PC-9 (cell line): ENCODE measurements around the gene ENTPD7. TPM values are rescaled to one million over a fixed set of nuclear protein-coding genes. Genes with fewer than 3 reads are reported as not detected.

ENCODE experiments used
- BruUV-seq: library from RNA; stranded (reverse); fragments of 400-500 nt; replicated peaks from 2 replicates; lab custom pipeline; 2021; lab: Mats Ljungman, UMichigan
- CTCF ChIA-PET: fragments of 300-600 bp; sonication (Branson Sonifier 250); formaldehyde crosslinking; loops from one replicate; lab custom pipeline; 2022; ENCODE audit warnings: antibody characterized with exemption; lab: Charles Lee
- POLR2A ChIA-PET: fragments of 300-600 bp; sonication (Branson Sonifier 250); formaldehyde crosslinking; loops from one replicate; lab custom pipeline; 2022; ENCODE audit warnings: antibody characterized with exemption; ENCODE audit not compliant: unreplicated experiment; lab: Charles Lee
- DNase-seq, 2 experiments: peaks; one replicate each; pipeline versions ENCODE4 v3.0.0 to v3.0.0-alpha.2; 2015 to 2022; ENCODE audit warnings: mixed read lengths in 1 of 2
- H2AFZ ChIP-seq: fragments of 200-600 bp; sonication (generic); 2 replicates; pipeline ENCODE4 v1.8.1; 2017; ENCODE audit warnings: antibody characterized with exemption
- H3F3A ChIP-seq: fragments of 200-600 bp; sonication (generic); 2 replicates; pipeline ENCODE4 v1.8.1; 2017; ENCODE audit warnings: antibody characterized with exemption, mild to moderate bottlenecking, low read depth; ENCODE audit not compliant: insufficient read depth
- H3K27ac ChIP-seq: fragments of 200-600 bp; sonication (generic); 2 replicates; pipeline ENCODE4 v1.6.1; 2016; ENCODE audit warnings: mixed run types
- H3K27me3 ChIP-seq: fragments of 200-600 bp; sonication (generic); 2 replicates; pipeline ENCODE4 v1.6.1; 2016; ENCODE audit warnings: low read depth, mixed run types; ENCODE audit not compliant: insufficient read depth
- H3K36me3 ChIP-seq: fragments of 200-600 bp; sonication (generic); 2 replicates; pipeline ENCODE4 v1.6.1; 2016; ENCODE audit warnings: low read depth, mixed run types
- H3K4me1 ChIP-seq: fragments of 200-600 bp; sonication (generic); replicated peaks from 2 replicates; pipeline ENCODE4 v1.6.1; 2016; ENCODE audit warnings: mixed run types; ENCODE audit not compliant: insufficient read depth
- H3K4me2 ChIP-seq: fragments of 200-600 bp; sonication (generic); 2 replicates; pipeline ENCODE4 v1.6.1; 2017; ENCODE audit warnings: mixed run types
- H3K4me3 ChIP-seq: fragments of 200-600 bp; sonication (generic); 2 replicates; pipeline ENCODE4 v1.6.1; 2016; ENCODE audit warnings: mixed run types
- H3K79me2 ChIP-seq: fragments of 200-600 bp; sonication (generic); 2 replicates; pipeline ENCODE4 v1.6.1; 2017; ENCODE audit warnings: low read depth, mixed run types
- H3K9me2 ChIP-seq: fragments of 200-600 bp; sonication (generic); 2 replicates; pipeline ENCODE4 v1.8.1; 2017; ENCODE audit warnings: mild to moderate bottlenecking; ENCODE audit not compliant: insufficient read depth
- H3K9me3 ChIP-seq: fragments of 200-600 bp; sonication (generic); 2 replicates; pipeline ENCODE4 v1.8.1; 2016; ENCODE audit warnings: low read depth; ENCODE audit not compliant: insufficient read depth
- H4K20me1 ChIP-seq: fragments of 200-600 bp; sonication (generic); 2 replicates; pipeline ENCODE4 v1.8.1; 2017; ENCODE audit not compliant: insufficient read depth
- CTCF ChIP-seq: fragments of 200-600 bp; sonication (generic); conservative IDR thresholded peaks from 2 replicates; pipeline ENCODE4 v1.6.1; 2017; ENCODE audit warnings: mixed run types, antibody characterized with exemption, mild to moderate bottlenecking, moderate library complexity
- EZH2 ChIP-seq: fragments of 200-600 bp; sonication (generic); IDR thresholded peaks from 2 replicates; pipeline ENCODE4 v1.8.0; 2017; ENCODE audit warnings: antibody characterized with exemption, low read depth
- intact Hi-C: fragments of 100-400 bp; cut with micrococcal nuclease; formaldehyde crosslinking; loops from one replicate; pipeline ENCODE4 v1.10.0; 2022; ENCODE audit not compliant: unreplicated experiment
- total RNA-seq: library from RNA; stranded (reverse); gene quantifications from 2 replicates; pipeline ENCODE4 v1.2.3, GENCODE V29; 2021

ENTPD7 gene
- total RNA-seq, 1 experiment from 2014 or later: 5.4 TPM

GRCh38 chr10:99647601-99648151 is 11.6 kb upstream of the ENTPD7 start:
- DNase-seq: no peak
- Histone ChIP-seq H3K79me2 (no peaks in the 10 kb centered on the region), H3K4me2 (no peak overlapping the region), H2AFZ (no peak overlapping the region), H3K9me3 (peaks cover 6% of the 10 kb centered on the region; the same call in 1 of the 2 replicates), H3K4me1 (peaks cover 1% of the 10 kb centered on the region; the same call in 1 of the 2 replicates), H4K20me1 (no peaks in the 10 kb centered on the region), H3K9me2 (no peaks in the 10 kb centered on the region), H3K27me3 (no peaks in the 10 kb centered on the region), H3K27ac (no peak overlapping the region), H3F3A (no peaks in the 10 kb centered on the region), H3K36me3 (no peaks in the 10 kb centered on the region), H3K4me3 (no peak overlapping the region)
- ChIA-PET CTCF (no interaction called here), POLR2A (no interaction called here)
- no TSS peak for BruUV-seq
- intact Hi-C loops: no loop called here
- TF ChIP-seq EZH2 (no peak), CTCF (no peak)

DNA sequence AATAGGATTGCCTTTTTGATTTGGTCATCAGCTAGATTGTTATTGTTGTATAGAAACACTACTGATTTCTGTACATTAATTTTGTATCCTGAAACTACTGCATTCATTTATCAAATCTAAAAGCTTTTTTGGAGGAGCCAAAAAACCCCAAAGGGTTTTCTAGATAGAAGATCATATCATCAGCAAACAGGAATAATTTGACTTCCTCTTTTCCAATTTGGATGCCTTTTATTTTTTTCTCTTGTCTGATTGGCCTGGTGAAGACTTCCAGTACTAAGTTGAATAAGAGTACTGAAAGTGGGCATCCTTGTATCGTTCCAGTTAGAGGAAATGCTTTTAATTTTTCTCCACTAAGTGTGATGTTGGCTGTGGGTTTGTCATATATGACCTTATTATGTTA is 10.6 kb upstream of the ENTPD7 start:
- CTCF ChIA-PET: no interaction called here

DNA sequence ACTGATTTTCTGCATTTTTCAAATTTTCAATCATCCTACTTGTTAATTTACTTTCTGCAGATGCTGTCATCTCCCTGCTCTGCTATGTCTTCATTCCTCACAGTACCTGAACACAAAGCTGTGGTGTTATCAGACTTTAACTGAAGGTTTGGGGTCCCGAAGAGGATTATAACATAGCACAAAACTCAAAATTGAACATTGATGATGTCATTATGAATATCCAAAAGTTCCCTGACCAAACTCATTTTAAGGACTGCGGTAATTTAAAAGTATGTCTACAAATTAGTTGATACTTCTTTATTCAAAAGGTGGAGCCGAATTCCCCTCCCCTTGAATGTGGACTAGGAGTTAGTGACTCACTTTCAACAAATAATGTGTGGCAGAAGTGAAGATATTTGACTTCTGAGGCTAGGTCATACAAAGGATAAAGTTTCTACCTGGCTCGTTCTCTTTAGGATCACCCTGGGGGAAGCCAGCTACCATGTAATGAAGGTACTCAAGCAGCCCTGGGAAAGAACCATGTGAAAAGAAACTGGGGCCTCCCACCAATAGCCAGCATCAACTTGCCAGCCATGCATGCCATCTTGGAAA is 6.4 kb upstream of the ENTPD7 start:
- peak in 1 of 2 experiments; percentile 41 for DNase-seq
- Histone ChIP-seq H3K27me3 (no peaks in the 10 kb centered on the region), H3K36me3 (no peaks in the 10 kb centered on the region), H2AFZ (no peak overlapping the region), H3K27ac (no peak overlapping the region), H3K9me2 (no peaks in the 10 kb centered on the region), H3K79me2 (no peaks in the 10 kb centered on the region), H4K20me1 (no peaks in the 10 kb centered on the region), H3K4me3 (no peak overlapping the region), H3F3A (peaks cover 10% of the 10 kb centered on the region; the same call in 1 of the 2 replicates), H3K4me1 (peaks cover 24% of the 10 kb centered on the region), H3K9me3 (no peaks in the 10 kb centered on the region), H3K4me2 (peak overlapping the region; percentile 11; the same call in 1 of the 2 replicates)
- POLR2A ChIA-PET: no interaction called here
- no peak for TF ChIP-seq EZH2
- no peak for TF ChIP-seq CTCF
- CTCF ChIA-PET: no interaction called here
- BruUV-seq: no TSS peak
- intact Hi-C loops: no loop called here

More for the DNA sequence above, 10.6 kb upstream of the ENTPD7 start:
- Histone ChIP-seq H3K9me2 (no peaks in the 10 kb centered on the region), H3K27ac (no peak overlapping the region), H3K79me2 (no peaks in the 10 kb centered on the region), H3K9me3 (peaks cover 6% of the 10 kb centered on the region; the same call in 1 of the 2 replicates), H3K4me3 (no peak overlapping the region), H3K4me1 (peaks cover 12% of the 10 kb centered on the region; the same call in 1 of the 2 replicates), H3K36me3 (no peaks in the 10 kb centered on the region), H4K20me1 (no peaks in the 10 kb centered on the region), H3K4me2 (no peak overlapping the region), H2AFZ (no peak overlapping the region), H3F3A (no peaks in the 10 kb centered on the region), H3K27me3 (no peaks in the 10 kb centered on the region)
- intact Hi-C loops: no loop called here
- no TSS peak for BruUV-seq
- POLR2A ChIA-PET: no interaction called here
- TF ChIP-seq CTCF: no peak
- no peak for TF ChIP-seq EZH2
- no peak for DNase-seq
